T-helper 22 cell (primary cell): ENCODE data around the gene MGAT5B.

ENCODE experiments used
- DNase-seq: peaks from one replicate; pipeline ENCODE4 v3.0.0-alpha.2; 2020; ENCODE audit warnings: low read depth

The MGAT5B gene

GRCh38 chr17:76927577-76927976 lies 59.4 kb downstream of the MGAT5B start:
- DNase-seq, result no peak

GRCh38 chr17:76927982-76928381 lies 59.8 kb downstream of the MGAT5B start:
- no peak for DNase-seq

GRCh38 chr17:76929148-76929547 lies 60.9 kb downstream of the MGAT5B start:
- no peak for DNase-seq

GRCh38 chr17:76929601-76930000 lies 61.4 kb downstream of the MGAT5B start:
- DNase-seq, result no peak

GRCh38 chr17:76930107-76930506 lies 61.9 kb downstream of the MGAT5B start:
- DNase-seq, result no peak

- DNase-seq, result no peak
Observed at GRCh38 chr17:76932402-76933333, 64.5 kb downstream of the MGAT5B start.

GRCh38 chr17:76934561-76935320 lies 66.5 kb downstream of the MGAT5B start:
- DNase-seq, result no peak

GRCh38 chr17:76935331-76935730 lies 67.1 kb downstream of the MGAT5B start:
- no peak for DNase-seq

GRCh38 chr17:76937238-76937637 lies 69.0 kb downstream of the MGAT5B start:
- no peak for DNase-seq

- DNase-seq, result no peak
Observed at GRCh38 chr17:76938009-76938408, 69.8 kb downstream of the MGAT5B start.

- no peak for DNase-seq
Observed at GRCh38 chr17:76940295-76940694, 72.1 kb downstream of the MGAT5B start.

GRCh38 chr17:76940738-76941350 lies 72.6 kb downstream of the MGAT5B start:
- no peak for DNase-seq

GRCh38 chr17:76943202-76943601 lies 75.0 kb downstream of the MGAT5B start:
- no peak for DNase-seq

- no peak for DNase-seq
Observed at GRCh38 chr17:76943781-76944213, 75.6 kb downstream of the MGAT5B start.

- DNase-seq, result no peak
Observed at GRCh38 chr17:76944477-76944876, 76.3 kb downstream of the MGAT5B start.

GRCh38 chr17:76946111-76946771 lies 78.0 kb downstream of the MGAT5B start:
- DNase-seq, result no peak

- DNase-seq, result no peak
Observed at GRCh38 chr17:76946772-76947135, 78.5 kb downstream of the MGAT5B start.

GRCh38 chr17:76947309-76947708 lies 79.1 kb downstream of the MGAT5B start:
- no peak for DNase-seq

GRCh38 chr17:76947771-76948170 lies 79.6 kb downstream of the MGAT5B start:
- DNase-seq, result no peak

- DNase-seq, result no peak
Observed at GRCh38 chr17:76948301-76948700, 80.1 kb downstream of the MGAT5B start.

GRCh38 chr17:76948726-76949342 lies 80.6 kb downstream of the MGAT5B start:
- DNase-seq, result no peak
